ENCODE results near the gene WWOX.

The WWOX gene

GRCh38 chr16:78195797-78196196, 96.3 kb downstream of the WWOX start:
- no peak overlapping the region for H3K4me3 ChIP-seq (ENCODE audit: insufficient read length, low read depth)
- no peaks in the 10 kb centered on the region for H3K9me3 ChIP-seq (ENCODE audit: insufficient read depth, low read length)
- no peaks in the 10 kb centered on the region for H3K36me3 ChIP-seq (ENCODE audit: insufficient read depth, insufficient read length, low read length)
- no peak overlapping the region for H3K9ac ChIP-seq (ENCODE audit: insufficient read length, low read depth)
- no peaks in the 10 kb centered on the region for H3K27me3 ChIP-seq (ENCODE audit: insufficient read depth, insufficient read length)
- DNase-seq (ENCODE audit: low read depth, low spot score), result no peak
- H3K4me1 ChIP-seq (ENCODE audit: insufficient read depth, insufficient read length), result no peaks in the 10 kb centered on the region
- TF ChIP-seq SUZ12 (IDR thresholded peaks at IDR 0.05; ENCODE audit: extremely low read depth, insufficient read depth, insufficient read length), result no peak
- TF ChIP-seq ZNF274 (IDR thresholded peaks at IDR 0.05; ENCODE audit: low read depth, low read length), result no peak
- no peak for TF ChIP-seq YY1 (IDR thresholded peaks at IDR 0.05; ENCODE audit: insufficient read depth, insufficient read length)

GRCh38 chr16:78196502-78196901, 97.0 kb downstream of the WWOX start:
- TF ChIP-seq ZNF274 (IDR thresholded peaks at IDR 0.05; ENCODE audit: low read depth, low read length), result no peak
- no peak for TF ChIP-seq YY1 (IDR thresholded peaks at IDR 0.05; ENCODE audit: insufficient read depth, insufficient read length)
- no peak for TF ChIP-seq SUZ12 (IDR thresholded peaks at IDR 0.05; ENCODE audit: extremely low read depth, insufficient read depth, insufficient read length)
- H3K4me3 ChIP-seq (ENCODE audit: insufficient read length, low read depth), result no peak overlapping the region

GRCh38 chr16:78198288-78198687, 98.8 kb downstream of the WWOX start:
- H3K27me3 ChIP-seq (ENCODE audit: insufficient read depth, insufficient read length), result no peaks in the 10 kb centered on the region
- H3K36me3 ChIP-seq (ENCODE audit: insufficient read depth, insufficient read length, low read length), result no peaks in the 10 kb centered on the region
- TF ChIP-seq YY1 (IDR thresholded peaks at IDR 0.05; ENCODE audit: insufficient read depth, insufficient read length) (no peak), ZNF274 (IDR thresholded peaks at IDR 0.05; ENCODE audit: low read depth, low read length) (no peak), SUZ12 (IDR thresholded peaks at IDR 0.05; ENCODE audit: extremely low read depth, insufficient read depth, insufficient read length) (no peak)
- H3K9me3 ChIP-seq (ENCODE audit: insufficient read depth, low read length), result no peaks in the 10 kb centered on the region
- no peak overlapping the region for H3K4me3 ChIP-seq (ENCODE audit: insufficient read length, low read depth)
- DNase-seq (ENCODE audit: low read depth, low spot score), result no peak
- no peak overlapping the region for H3K9ac ChIP-seq (ENCODE audit: insufficient read length, low read depth)
- H3K4me1 ChIP-seq (ENCODE audit: insufficient read depth, insufficient read length), result no peaks in the 10 kb centered on the region

More at GRCh38 chr16:78196502-78196901, 97.0 kb downstream of the WWOX start:
- Histone ChIP-seq H3K4me1 (ENCODE audit: insufficient read depth, insufficient read length) (no peaks in the 10 kb centered on the region), H3K9ac (ENCODE audit: insufficient read length, low read depth) (no peak overlapping the region), H3K36me3 (ENCODE audit: insufficient read depth, insufficient read length, low read length) (no peaks in the 10 kb centered on the region), H3K9me3 (ENCODE audit: insufficient read depth, low read length) (no peaks in the 10 kb centered on the region), H3K27me3 (ENCODE audit: insufficient read depth, insufficient read length) (no peaks in the 10 kb centered on the region)
- DNase-seq (ENCODE audit: low read depth, low spot score), result no peak

- no peaks in the 10 kb centered on the region for H3K9me3 ChIP-seq (ENCODE audit: insufficient read depth, low read length)
- H3K36me3 ChIP-seq (ENCODE audit: insufficient read depth, insufficient read length, low read length), result no peaks in the 10 kb centered on the region
- no peak overlapping the region for H3K9ac ChIP-seq (ENCODE audit: insufficient read length, low read depth)
- no peaks in the 10 kb centered on the region for H3K4me1 ChIP-seq (ENCODE audit: insufficient read depth, insufficient read length)
- DNase-seq (ENCODE audit: low read depth, low spot score), result no peak
- H3K27me3 ChIP-seq (ENCODE audit: insufficient read depth, insufficient read length), result no peaks in the 10 kb centered on the region
- TF ChIP-seq SUZ12 (IDR thresholded peaks at IDR 0.05; ENCODE audit: extremely low read depth, insufficient read depth, insufficient read length) (no peak), ZNF274 (IDR thresholded peaks at IDR 0.05; ENCODE audit: low read depth, low read length) (no peak), YY1 (IDR thresholded peaks at IDR 0.05; ENCODE audit: insufficient read depth, insufficient read length) (no peak)
- H3K4me3 ChIP-seq (ENCODE audit: insufficient read length, low read depth), result no peak overlapping the region
Measured at GRCh38 chr16:78199325-78200022, 100.0 kb downstream of the WWOX start.

- H3K4me3 ChIP-seq (ENCODE audit: insufficient read length, low read depth), result no peak overlapping the region
- H3K27me3 ChIP-seq (ENCODE audit: insufficient read depth, insufficient read length), result no peaks in the 10 kb centered on the region
- no peak for DNase-seq (ENCODE audit: low read depth, low spot score)
- no peak overlapping the region for H3K9ac ChIP-seq (ENCODE audit: insufficient read length, low read depth)
- TF ChIP-seq SUZ12 (IDR thresholded peaks at IDR 0.05; ENCODE audit: extremely low read depth, insufficient read depth, insufficient read length), result no peak
- no peak for TF ChIP-seq YY1 (IDR thresholded peaks at IDR 0.05; ENCODE audit: insufficient read depth, insufficient read length)
- TF ChIP-seq ZNF274 (IDR thresholded peaks at IDR 0.05; ENCODE audit: low read depth, low read length), result no peak
- H3K36me3 ChIP-seq (ENCODE audit: insufficient read depth, insufficient read length, low read length), result no peaks in the 10 kb centered on the region
- no peaks in the 10 kb centered on the region for H3K4me1 ChIP-seq (ENCODE audit: insufficient read depth, insufficient read length)
- no peaks in the 10 kb centered on the region for H3K9me3 ChIP-seq (ENCODE audit: insufficient read depth, low read length)
Measured at GRCh38 chr16:78200023-78200389, 100.6 kb downstream of the WWOX start.

- Histone ChIP-seq H3K9ac (ENCODE audit: insufficient read length, low read depth) (no peak overlapping the region), H3K9me3 (ENCODE audit: insufficient read depth, low read length) (no peaks in the 10 kb centered on the region), H3K27me3 (ENCODE audit: insufficient read depth, insufficient read length) (no peaks in the 10 kb centered on the region), H3K36me3 (ENCODE audit: insufficient read depth, insufficient read length, low read length) (no peaks in the 10 kb centered on the region), H3K4me3 (ENCODE audit: insufficient read length, low read depth) (no peak overlapping the region), H3K4me1 (ENCODE audit: insufficient read depth, insufficient read length) (no peaks in the 10 kb centered on the region)
- DNase-seq (ENCODE audit: low read depth, low spot score), result no peak
- TF ChIP-seq ZNF274 (IDR thresholded peaks at IDR 0.05; ENCODE audit: low read depth, low read length), result no peak
- no peak for TF ChIP-seq YY1 (IDR thresholded peaks at IDR 0.05; ENCODE audit: insufficient read depth, insufficient read length)
Measured at GRCh38 chr16:78200623-78201096, 101.2 kb downstream of the WWOX start.

- TF ChIP-seq ZNF274 (IDR thresholded peaks at IDR 0.05; ENCODE audit: low read depth, low read length), result no peak
- TF ChIP-seq SUZ12 (IDR thresholded peaks at IDR 0.05; ENCODE audit: extremely low read depth, insufficient read depth, insufficient read length), result no peak
- no peak for TF ChIP-seq YY1 (IDR thresholded peaks at IDR 0.05; ENCODE audit: insufficient read depth, insufficient read length)
- no peak for DNase-seq (ENCODE audit: low read depth, low spot score)
- Histone ChIP-seq H3K4me1 (ENCODE audit: insufficient read depth, insufficient read length) (no peaks in the 10 kb centered on the region), H3K36me3 (ENCODE audit: insufficient read depth, insufficient read length, low read length) (no peaks in the 10 kb centered on the region), H3K4me3 (ENCODE audit: insufficient read length, low read depth) (no peak overlapping the region), H3K9me3 (ENCODE audit: insufficient read depth, low read length) (no peaks in the 10 kb centered on the region), H3K27me3 (ENCODE audit: insufficient read depth, insufficient read length) (no peaks in the 10 kb centered on the region), H3K9ac (ENCODE audit: insufficient read length, low read depth) (no peak overlapping the region)
Measured at GRCh38 chr16:78205506-78205905, 106.1 kb downstream of the WWOX start.

Data from NT2/D1 (cell line).